ENCODE results near the gene PSEN2. TPM values are rescaled to one million over a fixed set of nuclear protein-coding genes. Genes with fewer than 3 reads are reported as not detected.

The PSEN2 gene
- total and polyA plus RNA-seq, 2 donors (not counting 1 experiment from before 2014, with no cell fraction given), result 15.8 to 26.0 TPM

- Histone ChIP-seq H3K9ac (ENCODE audit: low read length) (no peak overlapping the region), H3K36me3 (replicated peaks in 1 of 2; ENCODE audit: control extremely low read depth in 1 of 2, control insufficient read depth in 1 of 2, extremely low read depth in 1 of 2, insufficient read depth in 2 of 2, low read length in 1 of 2) (no peaks in the 10 kb centered on the region), H3K27me3 (replicated peaks in 1 of 4; ENCODE audit: control extremely low read depth in 1 of 4, control insufficient read depth in 3 of 4, insufficient read depth in 4 of 4, low read length in 3 of 4) (no peaks in the 10 kb centered on the region), H3K4me3 (ENCODE audit: control extremely low read depth in 1 of 5, extremely low read depth in 1 of 5, insufficient read depth in 1 of 5, low read depth in 2 of 5, low read length in 4 of 5) (no peak overlapping the region), H3K4me1 (ENCODE audit: control insufficient read depth in 2 of 2, insufficient read depth in 2 of 2, low read length in 2 of 2) (peaks cover 4 to 21% of the 10 kb centered on the region in 2 donors), H3K27ac (ENCODE audit: low read length in 2 of 2) (no peak overlapping the region), H3K4me2 (replicated peaks; ENCODE audit: low read depth, low read length, poor library complexity, severe bottlenecking) (no peak overlapping the region), H2AFZ (ENCODE audit: insufficient read depth, low read depth, low read length, poor library complexity, severe bottlenecking) (no peak overlapping the region), H4K20me1 (ENCODE audit: control insufficient read depth, insufficient read depth, low read length, poor library complexity, severe bottlenecking) (no peaks in the 10 kb centered on the region), H3K79me2 (ENCODE audit: control insufficient read depth, insufficient read depth, low read length) (no peaks in the 10 kb centered on the region), H3K9me3 (ENCODE audit: control extremely low read depth in 1 of 3, control insufficient read depth in 2 of 3, insufficient read depth in 1 of 3, low read length in 2 of 3) (no peaks in the 10 kb centered on the region)
- H3K9me3 Mint-ChIP-seq (ENCODE audit: insufficient read depth), result no peaks in the 10 kb centered on the region
- ChIA-PET POLR2A (no interaction called here), CTCF (interaction anchor here (0.6 to 1.6 kb wide), 4 partner anchors 82 to 195 kb away, joined by 3 to 9 read pairs (median 3); no protein-coding TSS in a partner anchor)
- no peaks in the 10 kb centered on the region for H3K27me3 Mint-ChIP-seq
- 56% methylated on average over 5 of the region's 8 CpGs for WGBS (ENCODE audit: insufficient coverage)
- no peak overlapping the region for H3K4me3 Mint-ChIP-seq
- ATAC-seq (ENCODE audit: low read depth) (no peak), DNase-seq (no peak)
- intact Hi-C loops (cut with micrococcal nuclease), result loop anchor here (10.0 kb wide), 1 partner anchor 396 kb away; no protein-coding TSS in a partner anchor
- H3K27ac Mint-ChIP-seq, result no peak overlapping the region
- H3K4me1 Mint-ChIP-seq, result peaks cover 24% of the 10 kb centered on the region
- TF ChIP-seq CTCF (IDR thresholded peaks at IDR 0.05), result no peak
Observed at GRCh38 chr1:226820941-226821718, 49.3 kb upstream of the PSEN2 start.

- no peak overlapping the region for H3K4me2 ChIP-seq (replicated peaks; ENCODE audit: low read depth, low read length, poor library complexity, severe bottlenecking)
- H2AFZ ChIP-seq (ENCODE audit: insufficient read depth, low read depth, low read length, poor library complexity, severe bottlenecking), result no peak overlapping the region
- 42% methylated on average over 1 of the region's 1 CpG for WGBS (ENCODE audit: insufficient coverage)
- H3K27me3 Mint-ChIP-seq, result no peaks in the 10 kb centered on the region
- no peak overlapping the region for H3K4me3 Mint-ChIP-seq
- no peak overlapping the region for H3K27ac ChIP-seq (ENCODE audit: low read length in 2 of 2)
- H3K9ac ChIP-seq (ENCODE audit: low read length), result no peak overlapping the region
- peaks cover 4 to 21% of the 10 kb centered on the region in 2 donors for H3K4me1 ChIP-seq (ENCODE audit: control insufficient read depth in 2 of 2, insufficient read depth in 2 of 2, low read length in 2 of 2)
- ATAC-seq (ENCODE audit: low read depth) (no peak), DNase-seq (no peak)
- no peaks in the 10 kb centered on the region for H4K20me1 ChIP-seq (ENCODE audit: control insufficient read depth, insufficient read depth, low read length, poor library complexity, severe bottlenecking)
- H3K79me2 ChIP-seq (ENCODE audit: control insufficient read depth, insufficient read depth, low read length), result no peaks in the 10 kb centered on the region
- no peak overlapping the region for H3K27ac Mint-ChIP-seq
- ChIA-PET CTCF (interaction anchor here (1.6 kb wide), 1 partner anchor 195 kb away, joined by 9 read pairs; no protein-coding TSS in a partner anchor), POLR2A (no interaction called here)
- H3K4me3 ChIP-seq (ENCODE audit: control extremely low read depth in 1 of 5, extremely low read depth in 1 of 5, insufficient read depth in 1 of 5, low read depth in 2 of 5, low read length in 4 of 5), result no peak overlapping the region
- H3K9me3 Mint-ChIP-seq (ENCODE audit: insufficient read depth), result no peaks in the 10 kb centered on the region
- H3K9me3 ChIP-seq (ENCODE audit: control extremely low read depth in 1 of 3, control insufficient read depth in 2 of 3, insufficient read depth in 1 of 3, low read length in 2 of 3), result no peaks in the 10 kb centered on the region
- no peaks in the 10 kb centered on the region for H3K27me3 ChIP-seq (replicated peaks in 1 of 4; ENCODE audit: control extremely low read depth in 1 of 4, control insufficient read depth in 3 of 4, insufficient read depth in 4 of 4, low read length in 3 of 4)
- H3K36me3 ChIP-seq (replicated peaks in 1 of 2; ENCODE audit: control extremely low read depth in 1 of 2, control insufficient read depth in 1 of 2, extremely low read depth in 1 of 2, insufficient read depth in 2 of 2, low read length in 1 of 2), result no peaks in the 10 kb centered on the region
- intact Hi-C loops (cut with micrococcal nuclease), result loop anchor here (10.0 kb wide), 1 partner anchor 397 kb away; no protein-coding TSS in a partner anchor
- peaks cover 24% of the 10 kb centered on the region for H3K4me1 Mint-ChIP-seq
- TF ChIP-seq EZH2 (IDR thresholded peaks at IDR 0.05; ENCODE audit: borderline replicate concordance, insufficient read depth, low read depth, low read length, poor library complexity, severe bottlenecking), result no peak
- no peak for TF ChIP-seq CTCF (IDR thresholded peaks at IDR 0.05)
Observed at GRCh38 chr1:226821719-226822085, 48.7 kb upstream of the PSEN2 start.

All from B cell (primary cell).